Measurements from ENCODE around the gene CDKN2B. TPM values are rescaled to one million over a fixed set of nuclear protein-coding genes. Genes with fewer than 3 reads are reported as not detected.
"Not testable (repeated sequence)": the region's sequence is repeated elsewhere in the genome, so short reads cannot be mapped to it uniquely, and the experiment has no call there.

CDKN2B gene
- total RNA-seq, 4 donors from 2014 or later, result 9.9 to 14.6 (median 12.2) TPM

DNA sequence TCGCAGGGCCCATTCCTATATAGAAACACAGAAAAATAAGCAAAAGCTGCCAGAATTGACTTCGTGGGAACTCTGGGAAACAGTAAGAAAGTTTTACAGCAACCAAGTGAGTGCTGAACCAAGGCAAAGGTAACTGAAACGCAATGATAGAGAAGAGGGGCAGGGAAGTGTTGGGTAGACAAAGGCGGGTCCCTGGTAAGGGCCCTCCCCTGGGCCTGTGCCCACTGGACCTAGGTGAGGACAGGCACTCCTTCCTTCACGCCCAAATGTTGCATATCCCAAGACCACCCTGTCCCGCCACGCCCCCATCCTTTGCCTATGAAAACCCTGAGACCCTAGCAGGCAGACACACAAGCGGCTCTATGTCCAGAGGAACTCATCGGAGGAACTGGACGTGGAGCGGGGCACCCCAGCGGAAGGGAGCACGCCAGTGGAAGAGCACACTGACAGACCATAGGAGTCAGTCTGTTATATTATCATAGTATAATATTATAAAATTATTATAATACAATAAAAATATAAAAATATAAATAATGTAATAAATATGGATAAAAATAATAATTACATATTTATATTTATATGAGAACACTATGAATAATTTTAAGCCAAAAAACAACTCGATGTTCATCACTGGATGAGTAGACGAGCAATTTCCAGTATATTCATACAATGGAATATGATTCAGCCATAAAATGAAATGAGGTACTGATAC lies 42.8 kb downstream of the CDKN2B start:
- peaks cover 11 to 92% (median 65%) of the 10 kb centered on the region in 4 donors for H3K27me3 ChIP-seq
- H3K9me3 ChIP-seq, result peaks cover 0 to 3% (median 0%) of the 10 kb centered on the region in 4 donors
- no peaks in the 10 kb centered on the region for H3K36me3 ChIP-seq
- no peak overlapping the region for H3K4me3 ChIP-seq
- TF ChIP-seq EP300 (IDR thresholded peaks at IDR 0.05) (no peak), POLR2A (IDR thresholded peaks at IDR 0.05; ENCODE audit: low read depth) (no peak), POLR2AphosphoS5 (IDR thresholded peaks at IDR 0.05) (no peak)
- TF ChIP-seq, protein P1, sequence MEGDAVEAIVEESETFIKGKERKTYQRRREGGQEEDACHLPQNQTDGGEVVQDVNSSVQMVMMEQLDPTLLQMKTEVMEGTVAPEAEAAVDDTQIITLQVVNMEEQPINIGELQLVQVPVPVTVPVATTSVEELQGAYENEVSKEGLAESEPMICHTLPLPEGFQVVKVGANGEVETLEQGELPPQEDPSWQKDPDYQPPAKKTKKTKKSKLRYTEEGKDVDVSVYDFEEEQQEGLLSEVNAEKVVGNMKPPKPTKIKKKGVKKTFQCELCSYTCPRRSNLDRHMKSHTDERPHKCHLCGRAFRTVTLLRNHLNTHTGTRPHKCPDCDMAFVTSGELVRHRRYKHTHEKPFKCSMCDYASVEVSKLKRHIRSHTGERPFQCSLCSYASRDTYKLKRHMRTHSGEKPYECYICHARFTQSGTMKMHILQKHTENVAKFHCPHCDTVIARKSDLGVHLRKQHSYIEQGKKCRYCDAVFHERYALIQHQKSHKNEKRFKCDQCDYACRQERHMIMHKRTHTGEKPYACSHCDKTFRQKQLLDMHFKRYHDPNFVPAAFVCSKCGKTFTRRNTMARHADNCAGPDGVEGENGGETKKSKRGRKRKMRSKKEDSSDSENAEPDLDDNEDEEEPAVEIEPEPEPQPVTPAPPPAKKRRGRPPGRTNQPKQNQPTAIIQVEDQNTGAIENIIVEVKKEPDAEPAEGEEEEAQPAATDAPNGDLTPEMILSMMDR (IDR thresholded peaks at IDR 0.05), result no peak
- WGBS, result 21% methylated on average over 15 of the region's 15 CpGs
- peaks cover 13 to 42% (median 34%) of the 10 kb centered on the region in 4 donors for H3K4me1 ChIP-seq
- no peak overlapping the region for H3K27ac ChIP-seq (replicated peaks in 1 of 4)
- intact Hi-C loops (cut with DNase I), result no loop called here
- DNase-seq (ENCODE audit: extremely low spot score), result no peak

DNA sequence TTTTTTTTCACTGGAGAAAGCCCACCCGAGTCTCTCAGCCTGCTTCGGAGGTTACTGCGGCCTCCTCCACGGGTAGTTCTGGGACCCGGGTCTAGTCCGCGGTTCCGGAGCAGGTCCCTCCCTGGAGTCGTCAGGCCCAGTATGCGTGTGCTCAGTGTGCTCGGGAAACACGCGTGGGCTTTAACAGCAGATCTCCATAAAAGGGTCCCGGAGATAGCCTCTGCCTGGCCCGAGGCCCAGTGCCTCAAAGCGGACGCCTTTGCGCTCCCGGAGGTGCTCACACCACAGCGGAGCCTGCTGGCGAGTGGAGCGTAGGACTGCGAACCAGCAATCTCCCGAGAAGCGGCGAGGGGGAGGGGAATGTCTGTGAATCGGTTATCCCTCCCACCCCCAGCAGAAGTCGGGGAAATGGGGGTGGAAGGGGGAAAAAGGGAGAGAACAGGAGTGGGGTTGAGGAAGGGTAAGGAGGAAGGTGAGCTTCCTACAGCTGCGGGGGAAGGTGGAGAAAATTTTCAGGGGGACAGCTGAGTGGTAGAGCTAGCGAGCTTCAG lies 43.6 kb downstream of the CDKN2B start:
- H3K27me3 ChIP-seq, result peaks cover 7 to 83% (median 57%) of the 10 kb centered on the region in 4 donors
- intact Hi-C loops (cut with DNase I), result no loop called here
- H3K9me3 ChIP-seq, result peaks cover 0 to 3% (median 0%) of the 10 kb centered on the region in 4 donors
- no peak for DNase-seq (ENCODE audit: extremely low spot score)
- 1% methylated on average over 25 of the region's 30 CpGs for WGBS
- peaks cover 10 to 34% (median 28%) of the 10 kb centered on the region in 4 donors for H3K4me1 ChIP-seq
- TF ChIP-seq, protein P1 (IDR thresholded peaks at IDR 0.05), result peak in 2 of 3 experiments; percentile 11 to 27
- no peak for TF ChIP-seq POLR2A (IDR thresholded peaks at IDR 0.05; ENCODE audit: low read depth)
- no peaks in the 10 kb centered on the region for H3K36me3 ChIP-seq
- H3K4me3 ChIP-seq, result peak overlapping the region; percentile 31 to 46 (median 38)
- no peak overlapping the region for H3K27ac ChIP-seq (replicated peaks in 1 of 4)

DNA sequence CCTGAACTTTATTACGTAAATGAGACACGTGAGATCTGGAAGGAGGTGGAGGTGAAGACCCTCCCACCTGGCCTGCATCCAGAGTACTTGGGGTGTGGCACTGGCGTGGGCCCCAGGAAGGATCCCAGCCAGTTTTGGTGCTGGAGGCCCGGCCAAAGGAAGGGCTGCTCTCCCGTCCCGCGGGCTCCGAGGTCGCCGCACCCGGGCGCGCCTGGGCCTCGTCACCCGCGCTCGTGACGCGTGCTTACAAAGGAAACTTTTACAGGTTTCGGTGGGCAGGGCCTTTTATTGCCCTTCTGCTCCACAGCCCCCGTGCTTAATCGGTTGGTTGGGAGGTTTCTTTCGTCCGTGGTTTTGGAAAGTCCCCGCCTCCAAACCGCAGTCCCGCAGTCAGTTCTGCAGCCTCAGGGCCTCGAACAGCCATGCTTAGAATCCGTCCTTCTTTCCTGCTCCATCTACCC lies 44.1 kb downstream of the CDKN2B start:
- TF ChIP-seq POLR2A (IDR thresholded peaks at IDR 0.05; ENCODE audit: low read depth) (no peak), POLR2AphosphoS5 (IDR thresholded peaks at IDR 0.05) (no peak), EP300 (IDR thresholded peaks at IDR 0.05) (no peak)
- TF ChIP-seq, protein P1 (IDR thresholded peaks at IDR 0.05), result no peak
- Histone ChIP-seq H3K4me3 (peak overlapping the region; percentile 31 to 46 (median 38)), H3K36me3 (no peaks in the 10 kb centered on the region), H3K27me3 (peaks cover 2 to 78% (median 52%) of the 10 kb centered on the region in 4 donors), H3K9me3 (peaks cover 0 to 3% (median 0%) of the 10 kb centered on the region in 4 donors), H3K27ac (replicated peaks in 1 of 4) (no peak overlapping the region), H3K4me1 (peaks cover 10 to 33% (median 28%) of the 10 kb centered on the region in 4 donors)
- DNase-seq (ENCODE audit: extremely low spot score), result no peak
- WGBS, result 5% methylated on average over 29 of the region's 29 CpGs
- intact Hi-C loops (cut with DNase I), result no loop called here

DNA sequence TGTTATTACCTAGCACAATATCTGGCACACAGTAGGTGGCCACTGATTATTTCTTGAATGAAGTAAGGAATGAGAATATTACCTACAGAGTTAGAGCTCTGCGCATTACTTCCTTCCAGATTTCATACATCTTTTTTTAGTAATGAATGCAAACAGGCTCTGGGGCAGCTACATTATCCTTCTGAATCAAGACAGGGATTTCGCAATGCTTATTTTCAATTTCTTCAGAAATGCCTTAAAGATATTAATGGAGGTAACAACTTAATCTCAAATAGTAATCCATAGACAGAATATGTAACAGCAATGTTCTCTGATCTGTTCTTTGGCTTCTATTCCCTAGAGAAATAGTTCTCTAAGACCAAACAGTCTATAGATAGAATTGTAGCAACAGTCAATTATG lies 47.5 kb downstream of the CDKN2B start:
- TF ChIP-seq EP300 (IDR thresholded peaks at IDR 0.05) (no peak), POLR2A (IDR thresholded peaks at IDR 0.05; ENCODE audit: low read depth) (no peak), POLR2AphosphoS5 (IDR thresholded peaks at IDR 0.05) (no peak)
- TF ChIP-seq, protein P1 (IDR thresholded peaks at IDR 0.05), result no peak
- Histone ChIP-seq H3K27me3 (peaks cover 0 to 44% (median 18%) of the 10 kb centered on the region in 4 donors), H3K4me3 (no peak overlapping the region), H3K4me1 (peaks cover 10 to 17% (median 16%) of the 10 kb centered on the region in 4 donors), H3K27ac (replicated peaks in 1 of 4) (no peak overlapping the region), H3K9me3 (peaks cover 0 to 3% (median 0%) of the 10 kb centered on the region in 4 donors), H3K36me3 (no peaks in the 10 kb centered on the region)
- 100% methylated on average over 2 of the region's 2 CpGs for WGBS
- no peak for DNase-seq (ENCODE audit: extremely low spot score)
- intact Hi-C loops (cut with DNase I), result no loop called here

DNA sequence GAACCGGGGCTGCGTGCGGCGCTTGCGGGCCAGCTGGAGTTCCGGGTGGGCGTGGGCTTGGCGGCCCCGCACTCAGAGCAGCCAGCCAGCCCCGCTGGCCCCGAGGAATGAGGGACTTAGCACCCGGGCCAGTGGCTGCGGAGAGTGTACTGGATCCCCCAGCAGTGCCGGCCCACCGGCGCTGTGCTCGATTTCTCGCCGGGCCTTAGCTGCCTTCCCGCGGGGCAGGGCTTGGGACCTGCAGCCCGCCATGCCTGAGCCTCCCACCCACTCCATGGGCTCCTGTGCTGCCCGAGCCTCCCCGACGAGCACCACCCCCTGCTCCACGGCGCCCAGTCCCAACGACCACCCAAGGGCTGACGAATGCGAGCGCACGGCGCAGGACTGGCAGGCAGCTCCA lies 49.8 kb downstream of the CDKN2B start:
- H3K27ac ChIP-seq (replicated peaks in 1 of 4); DNase-seq (ENCODE audit: extremely low spot score); H3K9me3 ChIP-seq; intact Hi-C loops (cut with DNase I); H3K4me3 ChIP-seq; H3K36me3 ChIP-seq; H3K4me1 ChIP-seq: not testable (repeated sequence)
- WGBS, result 92% methylated on average over 17 of the region's 33 CpGs
- H3K27me3 ChIP-seq, result peaks cover 0 to 21% (median 0%) of the 10 kb centered on the region in 4 donors
